ENCODE measurements around the gene BTRC.

DNA sequence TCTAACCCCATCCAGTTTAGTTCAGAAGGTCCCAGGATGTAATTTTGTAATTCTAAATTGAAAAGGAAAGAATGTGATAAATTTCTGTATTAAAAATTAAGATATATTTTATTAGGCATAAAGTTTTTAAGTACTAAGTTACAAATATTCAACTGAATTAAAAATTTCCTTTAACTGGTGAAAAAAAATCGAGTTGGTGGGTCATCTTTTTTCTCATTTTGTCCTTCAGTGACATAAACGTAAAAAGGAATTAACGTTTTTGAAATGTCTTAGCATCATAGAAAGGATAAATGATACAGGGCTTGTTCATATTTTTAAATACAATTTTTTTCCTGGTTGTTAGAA, 88.5 kb downstream of the BTRC start:
- TF ChIP-seq, protein P1, sequence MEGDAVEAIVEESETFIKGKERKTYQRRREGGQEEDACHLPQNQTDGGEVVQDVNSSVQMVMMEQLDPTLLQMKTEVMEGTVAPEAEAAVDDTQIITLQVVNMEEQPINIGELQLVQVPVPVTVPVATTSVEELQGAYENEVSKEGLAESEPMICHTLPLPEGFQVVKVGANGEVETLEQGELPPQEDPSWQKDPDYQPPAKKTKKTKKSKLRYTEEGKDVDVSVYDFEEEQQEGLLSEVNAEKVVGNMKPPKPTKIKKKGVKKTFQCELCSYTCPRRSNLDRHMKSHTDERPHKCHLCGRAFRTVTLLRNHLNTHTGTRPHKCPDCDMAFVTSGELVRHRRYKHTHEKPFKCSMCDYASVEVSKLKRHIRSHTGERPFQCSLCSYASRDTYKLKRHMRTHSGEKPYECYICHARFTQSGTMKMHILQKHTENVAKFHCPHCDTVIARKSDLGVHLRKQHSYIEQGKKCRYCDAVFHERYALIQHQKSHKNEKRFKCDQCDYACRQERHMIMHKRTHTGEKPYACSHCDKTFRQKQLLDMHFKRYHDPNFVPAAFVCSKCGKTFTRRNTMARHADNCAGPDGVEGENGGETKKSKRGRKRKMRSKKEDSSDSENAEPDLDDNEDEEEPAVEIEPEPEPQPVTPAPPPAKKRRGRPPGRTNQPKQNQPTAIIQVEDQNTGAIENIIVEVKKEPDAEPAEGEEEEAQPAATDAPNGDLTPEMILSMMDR (IDR thresholded peaks at IDR 0.05): no peak
- TF ChIP-seq POLR2AphosphoS5 (IDR thresholded peaks at IDR 0.05): no peak

All from prostate gland (tissue), 2 donors.